H1 (cell line): ENCODE results near the gene KRTAP5-1. TPM values are rescaled to one million over a fixed set of nuclear protein-coding genes. Genes with fewer than 3 reads are reported as not detected.

Experiments
- RAD21 ChIP-seq, 2 experiments: IDR thresholded peaks in 1 of 2; conservative IDR thresholded peaks in 1 of 2; 2 replicates each; pipeline ENCODE4 v1.6.1; 2011; ENCODE audit warnings: low read depth in 2 of 2, low read length in 2 of 2, improper control_type of control experiment in 1 of 2, inconsistent platforms in 1 of 2, mild to moderate bottlenecking in 1 of 2, moderate library complexity in 1 of 2
- polyA plus RNA-seq, 7 experiments: library from polyadenylated mRNA; depleted of rRNA in 3 of 7; stranded (reverse) in 5 of 7; unstranded in 2 of 7; fragments of >200 nt in 5 of 7; fragments of 200-250 nt in 2 of 7; gene quantifications; 1 replicate in 5 of 7; 2 replicates in 1 of 7; 4 replicates in 1 of 7; pipeline versions ENCODE4 v1.2.1 to v1.2.3, GENCODE V29; 2011 to 2013; ENCODE audit warnings: missing spikeins in 2 of 7, mixed read lengths in 2 of 7
- total RNA-seq: library from RNA; stranded (reverse); fragmentation: NEBNext Ultra II Directional; extraction: Animal tissue kit (Norgen Biotek cat#: 25700); gene quantifications from 2 replicates; pipeline ENCODE4 v1.2.1, GENCODE V29; 2021
- TF ChIP-seq, protein P1 (sequence below): fragments of 300-600 bp; sonication (generic); IDR thresholded peaks from 2 replicates; pipeline ENCODE4 v1.7.1; 2012; ENCODE audit warnings: low read length, moderate library complexity, mild to moderate bottlenecking, inconsistent platforms; ENCODE audit not compliant: insufficient replicate concordance
- TF ChIP-seq, protein P2 (sequence below), 3 experiments: IDR thresholded peaks; 1 replicate in 2 of 3; 2 replicates in 1 of 3; pipeline versions ENCODE4 v1.5.1 to v1.6.1; 2011; ENCODE audit warnings: low read length in 3 of 3, mild to moderate bottlenecking in 3 of 3, inconsistent platforms in 2 of 3, low read depth in 1 of 3, moderate library complexity in 1 of 3; ENCODE audit not compliant: insufficient read depth in 1 of 3; ENCODE audit errors: control extremely low read depth in 1 of 3

Gene KRTAP5-1
- total and polyA plus RNA-seq, 2 of the 8 experiments (the other 6 are each of a cell fraction or from before 2014, with no cell fraction given), result not detected

- TF ChIP-seq, protein P1, sequence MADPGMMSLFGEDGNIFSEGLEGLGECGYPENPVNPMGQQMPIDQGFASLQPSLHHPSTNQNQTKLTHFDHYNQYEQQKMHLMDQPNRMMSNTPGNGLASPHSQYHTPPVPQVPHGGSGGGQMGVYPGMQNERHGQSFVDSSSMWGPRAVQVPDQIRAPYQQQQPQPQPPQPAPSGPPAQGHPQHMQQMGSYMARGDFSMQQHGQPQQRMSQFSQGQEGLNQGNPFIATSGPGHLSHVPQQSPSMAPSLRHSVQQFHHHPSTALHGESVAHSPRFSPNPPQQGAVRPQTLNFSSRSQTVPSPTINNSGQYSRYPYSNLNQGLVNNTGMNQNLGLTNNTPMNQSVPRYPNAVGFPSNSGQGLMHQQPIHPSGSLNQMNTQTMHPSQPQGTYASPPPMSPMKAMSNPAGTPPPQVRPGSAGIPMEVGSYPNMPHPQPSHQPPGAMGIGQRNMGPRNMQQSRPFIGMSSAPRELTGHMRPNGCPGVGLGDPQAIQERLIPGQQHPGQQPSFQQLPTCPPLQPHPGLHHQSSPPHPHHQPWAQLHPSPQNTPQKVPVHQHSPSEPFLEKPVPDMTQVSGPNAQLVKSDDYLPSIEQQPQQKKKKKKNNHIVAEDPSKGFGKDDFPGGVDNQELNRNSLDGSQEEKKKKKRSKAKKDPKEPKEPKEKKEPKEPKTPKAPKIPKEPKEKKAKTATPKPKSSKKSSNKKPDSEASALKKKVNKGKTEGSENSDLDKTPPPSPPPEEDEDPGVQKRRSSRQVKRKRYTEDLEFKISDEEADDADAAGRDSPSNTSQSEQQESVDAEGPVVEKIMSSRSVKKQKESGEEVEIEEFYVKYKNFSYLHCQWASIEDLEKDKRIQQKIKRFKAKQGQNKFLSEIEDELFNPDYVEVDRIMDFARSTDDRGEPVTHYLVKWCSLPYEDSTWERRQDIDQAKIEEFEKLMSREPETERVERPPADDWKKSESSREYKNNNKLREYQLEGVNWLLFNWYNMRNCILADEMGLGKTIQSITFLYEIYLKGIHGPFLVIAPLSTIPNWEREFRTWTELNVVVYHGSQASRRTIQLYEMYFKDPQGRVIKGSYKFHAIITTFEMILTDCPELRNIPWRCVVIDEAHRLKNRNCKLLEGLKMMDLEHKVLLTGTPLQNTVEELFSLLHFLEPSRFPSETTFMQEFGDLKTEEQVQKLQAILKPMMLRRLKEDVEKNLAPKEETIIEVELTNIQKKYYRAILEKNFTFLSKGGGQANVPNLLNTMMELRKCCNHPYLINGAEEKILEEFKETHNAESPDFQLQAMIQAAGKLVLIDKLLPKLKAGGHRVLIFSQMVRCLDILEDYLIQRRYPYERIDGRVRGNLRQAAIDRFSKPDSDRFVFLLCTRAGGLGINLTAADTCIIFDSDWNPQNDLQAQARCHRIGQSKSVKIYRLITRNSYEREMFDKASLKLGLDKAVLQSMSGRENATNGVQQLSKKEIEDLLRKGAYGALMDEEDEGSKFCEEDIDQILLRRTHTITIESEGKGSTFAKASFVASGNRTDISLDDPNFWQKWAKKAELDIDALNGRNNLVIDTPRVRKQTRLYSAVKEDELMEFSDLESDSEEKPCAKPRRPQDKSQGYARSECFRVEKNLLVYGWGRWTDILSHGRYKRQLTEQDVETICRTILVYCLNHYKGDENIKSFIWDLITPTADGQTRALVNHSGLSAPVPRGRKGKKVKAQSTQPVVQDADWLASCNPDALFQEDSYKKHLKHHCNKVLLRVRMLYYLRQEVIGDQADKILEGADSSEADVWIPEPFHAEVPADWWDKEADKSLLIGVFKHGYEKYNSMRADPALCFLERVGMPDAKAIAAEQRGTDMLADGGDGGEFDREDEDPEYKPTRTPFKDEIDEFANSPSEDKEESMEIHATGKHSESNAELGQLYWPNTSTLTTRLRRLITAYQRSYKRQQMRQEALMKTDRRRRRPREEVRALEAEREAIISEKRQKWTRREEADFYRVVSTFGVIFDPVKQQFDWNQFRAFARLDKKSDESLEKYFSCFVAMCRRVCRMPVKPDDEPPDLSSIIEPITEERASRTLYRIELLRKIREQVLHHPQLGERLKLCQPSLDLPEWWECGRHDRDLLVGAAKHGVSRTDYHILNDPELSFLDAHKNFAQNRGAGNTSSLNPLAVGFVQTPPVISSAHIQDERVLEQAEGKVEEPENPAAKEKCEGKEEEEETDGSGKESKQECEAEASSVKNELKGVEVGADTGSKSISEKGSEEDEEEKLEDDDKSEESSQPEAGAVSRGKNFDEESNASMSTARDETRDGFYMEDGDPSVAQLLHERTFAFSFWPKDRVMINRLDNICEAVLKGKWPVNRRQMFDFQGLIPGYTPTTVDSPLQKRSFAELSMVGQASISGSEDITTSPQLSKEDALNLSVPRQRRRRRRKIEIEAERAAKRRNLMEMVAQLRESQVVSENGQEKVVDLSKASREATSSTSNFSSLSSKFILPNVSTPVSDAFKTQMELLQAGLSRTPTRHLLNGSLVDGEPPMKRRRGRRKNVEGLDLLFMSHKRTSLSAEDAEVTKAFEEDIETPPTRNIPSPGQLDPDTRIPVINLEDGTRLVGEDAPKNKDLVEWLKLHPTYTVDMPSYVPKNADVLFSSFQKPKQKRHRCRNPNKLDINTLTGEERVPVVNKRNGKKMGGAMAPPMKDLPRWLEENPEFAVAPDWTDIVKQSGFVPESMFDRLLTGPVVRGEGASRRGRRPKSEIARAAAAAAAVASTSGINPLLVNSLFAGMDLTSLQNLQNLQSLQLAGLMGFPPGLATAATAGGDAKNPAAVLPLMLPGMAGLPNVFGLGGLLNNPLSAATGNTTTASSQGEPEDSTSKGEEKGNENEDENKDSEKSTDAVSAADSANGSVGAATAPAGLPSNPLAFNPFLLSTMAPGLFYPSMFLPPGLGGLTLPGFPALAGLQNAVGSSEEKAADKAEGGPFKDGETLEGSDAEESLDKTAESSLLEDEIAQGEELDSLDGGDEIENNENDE, result no peak
- peak in 1 of 2 experiments; percentile 35; a peak in 1 of 4 replicates for TF ChIP-seq RAD21 (IDR thresholded peaks at IDR 0.05 in 1 of 2, conservative IDR thresholded peaks at IDR 0.05 in 1 of 2; ENCODE audit: low read depth in 2 of 2, low read length in 2 of 2)
- TF ChIP-seq, protein P2, sequence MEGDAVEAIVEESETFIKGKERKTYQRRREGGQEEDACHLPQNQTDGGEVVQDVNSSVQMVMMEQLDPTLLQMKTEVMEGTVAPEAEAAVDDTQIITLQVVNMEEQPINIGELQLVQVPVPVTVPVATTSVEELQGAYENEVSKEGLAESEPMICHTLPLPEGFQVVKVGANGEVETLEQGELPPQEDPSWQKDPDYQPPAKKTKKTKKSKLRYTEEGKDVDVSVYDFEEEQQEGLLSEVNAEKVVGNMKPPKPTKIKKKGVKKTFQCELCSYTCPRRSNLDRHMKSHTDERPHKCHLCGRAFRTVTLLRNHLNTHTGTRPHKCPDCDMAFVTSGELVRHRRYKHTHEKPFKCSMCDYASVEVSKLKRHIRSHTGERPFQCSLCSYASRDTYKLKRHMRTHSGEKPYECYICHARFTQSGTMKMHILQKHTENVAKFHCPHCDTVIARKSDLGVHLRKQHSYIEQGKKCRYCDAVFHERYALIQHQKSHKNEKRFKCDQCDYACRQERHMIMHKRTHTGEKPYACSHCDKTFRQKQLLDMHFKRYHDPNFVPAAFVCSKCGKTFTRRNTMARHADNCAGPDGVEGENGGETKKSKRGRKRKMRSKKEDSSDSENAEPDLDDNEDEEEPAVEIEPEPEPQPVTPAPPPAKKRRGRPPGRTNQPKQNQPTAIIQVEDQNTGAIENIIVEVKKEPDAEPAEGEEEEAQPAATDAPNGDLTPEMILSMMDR (IDR thresholded peaks at IDR 0.05; ENCODE audit: control extremely low read depth in 1 of 3, insufficient read depth in 1 of 3, low read depth in 1 of 3, low read length in 3 of 3), result peak in 2 of 3 experiments; percentile 5 to 42; a peak in 1 of 4 replicates
- TF ChIP-seq, all 59 proteins: peak for 2
Observed at GRCh38 chr11:1566381-1567051, 18.6 kb downstream of the KRTAP5-1 start (continued).
